ENCODE data around the gene KAT2B.

GRCh38 chr3:20097015-20097414 lies 56.8 kb downstream of the KAT2B start:
- TF ChIP-seq, protein P1, sequence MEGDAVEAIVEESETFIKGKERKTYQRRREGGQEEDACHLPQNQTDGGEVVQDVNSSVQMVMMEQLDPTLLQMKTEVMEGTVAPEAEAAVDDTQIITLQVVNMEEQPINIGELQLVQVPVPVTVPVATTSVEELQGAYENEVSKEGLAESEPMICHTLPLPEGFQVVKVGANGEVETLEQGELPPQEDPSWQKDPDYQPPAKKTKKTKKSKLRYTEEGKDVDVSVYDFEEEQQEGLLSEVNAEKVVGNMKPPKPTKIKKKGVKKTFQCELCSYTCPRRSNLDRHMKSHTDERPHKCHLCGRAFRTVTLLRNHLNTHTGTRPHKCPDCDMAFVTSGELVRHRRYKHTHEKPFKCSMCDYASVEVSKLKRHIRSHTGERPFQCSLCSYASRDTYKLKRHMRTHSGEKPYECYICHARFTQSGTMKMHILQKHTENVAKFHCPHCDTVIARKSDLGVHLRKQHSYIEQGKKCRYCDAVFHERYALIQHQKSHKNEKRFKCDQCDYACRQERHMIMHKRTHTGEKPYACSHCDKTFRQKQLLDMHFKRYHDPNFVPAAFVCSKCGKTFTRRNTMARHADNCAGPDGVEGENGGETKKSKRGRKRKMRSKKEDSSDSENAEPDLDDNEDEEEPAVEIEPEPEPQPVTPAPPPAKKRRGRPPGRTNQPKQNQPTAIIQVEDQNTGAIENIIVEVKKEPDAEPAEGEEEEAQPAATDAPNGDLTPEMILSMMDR (IDR thresholded peaks at IDR 0.05; ENCODE audit: low read depth, low read length, missing input control): no peak
- TF ChIP-seq ZBTB33 (IDR thresholded peaks at IDR 0.05) (no peak), RAD21 (IDR thresholded peaks at IDR 0.05) (peak in 1 of 2 donors; percentile 40), SP1 (IDR thresholded peaks at IDR 0.05) (peak; percentile 25), REST (IDR thresholded peaks at IDR 0.05) (peak; percentile 46), YY1 (IDR thresholded peaks at IDR 0.05) (no peak), ATF3 (IDR thresholded peaks at IDR 0.05) (peak; percentile 29), JUND (IDR thresholded peaks at IDR 0.05) (peak; percentile 82 to 94), HNF4A (conservative IDR thresholded peaks at IDR 0.05) (peak; percentile 53 to 69), RXRA (IDR thresholded peaks at IDR 0.05) (peak; percentile 46 to 69), FOXA2 (IDR thresholded peaks at IDR 0.05) (peak; percentile 45)
- TF ChIP-seq, protein P2, sequence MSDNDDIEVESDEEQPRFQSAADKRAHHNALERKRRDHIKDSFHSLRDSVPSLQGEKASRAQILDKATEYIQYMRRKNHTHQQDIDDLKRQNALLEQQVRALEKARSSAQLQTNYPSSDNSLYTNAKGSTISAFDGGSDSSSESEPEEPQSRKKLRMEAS (IDR thresholded peaks at IDR 0.05): no peak
